HepG2 (cell line): Measurements from ENCODE around the gene NUP62. TPM values are rescaled to one million over a fixed set of nuclear protein-coding genes. Genes with fewer than 3 reads are reported as not detected.

Experiments
- BCL3 ChIP-seq: sonication (generic); formaldehyde crosslinking; IDR thresholded peaks from 2 replicates; pipeline ENCODE4 v1.5.1; 2020; ENCODE audit warnings: mild to moderate bottlenecking, missing genetic modification reagents, moderate library complexity
- CEBPG ChIP-seq: IDR thresholded peaks from 2 replicates; pipeline ENCODE4 v1.6.1; 2016
- FOXO4 ChIP-seq: sonication (generic); formaldehyde crosslinking; conservative IDR thresholded peaks from 2 replicates; pipeline ENCODE4 v1.8.1; 2023; ENCODE audit warnings: missing genetic modification reagents
- GATAD2A ChIP-seq: IDR thresholded peaks from 2 replicates; pipeline ENCODE4 v1.6.1; 2016
- GRHL1 ChIP-seq: sonication (generic); formaldehyde crosslinking; conservative IDR thresholded peaks from 2 replicates; pipeline ENCODE4 v1.8.0; 2022; ENCODE audit warnings: missing genetic modification reagents
- NR1H2 ChIP-seq: sonication (generic); formaldehyde crosslinking; IDR thresholded peaks from 2 replicates; pipeline ENCODE4 v1.8.1; 2022; ENCODE audit warnings: low read depth, missing genetic modification reagents, borderline replicate concordance
- PRPF4 ChIP-seq: fragments of 200-400 bp; formaldehyde crosslinking; IDR thresholded peaks from 2 replicates; pipeline ENCODE4 v1.6.1; 2016; ENCODE audit warnings: low read length, low read depth; ENCODE audit not compliant: poor library complexity, severe bottlenecking
- RBM22 ChIP-seq: fragments of 200-400 bp; formaldehyde crosslinking; optimal IDR thresholded peaks from 2 replicates; pipeline ENCODE3; 2017; ENCODE audit warnings: mild to moderate bottlenecking, low read length, moderate library complexity
- SMAD1 ChIP-seq: sonication (generic); formaldehyde crosslinking; IDR thresholded peaks from 2 replicates; pipeline ENCODE4 v1.4.0; 2020; ENCODE audit warnings: missing genetic modification reagents, low read depth, mild to moderate bottlenecking, borderline replicate concordance
- SNAPC4 ChIP-seq: sonication (generic); formaldehyde crosslinking; IDR thresholded peaks from 2 replicates; pipeline ENCODE4 v1.4.0; 2020; ENCODE audit warnings: mild to moderate bottlenecking, missing genetic modification reagents
- THYN1 ChIP-seq: sonication (generic); formaldehyde crosslinking; IDR thresholded peaks from 2 replicates; pipeline ENCODE4 v1.8.1; 2023; ENCODE audit warnings: low read depth, mild to moderate bottlenecking, moderate library complexity, missing genetic modification reagents, borderline replicate concordance
- ZGPAT ChIP-seq: IDR thresholded peaks from 2 replicates; pipeline ENCODE4 v1.6.1; 2016; ENCODE audit warnings: mild to moderate bottlenecking
- ZNF501 ChIP-seq: sonication (generic); formaldehyde crosslinking; IDR thresholded peaks from 2 replicates; pipeline ENCODE4 v1.5.1; 2020; ENCODE audit warnings: mild to moderate bottlenecking, moderate library complexity, missing genetic modification reagents
- polyA plus RNA-seq, 8 experiments: library from polyadenylated mRNA; depleted of rRNA in 3 of 8; stranded (reverse) in 7 of 8; unstranded in 1 of 8; fragments of >200 nt; fragmentation: Illumina TruSeq in 4 of 8; extraction: Trizol in 4 of 8; gene quantifications; 2 replicates each; pipeline versions ENCODE4 v1.2.1 to v1.2.3, GENCODE V29; 2011 to 2016; ENCODE audit warnings: low read depth in 4 of 8, missing spikeins in 1 of 8, mixed read lengths in 1 of 8; ENCODE audit not compliant: insufficient read depth in 1 of 8
- total RNA-seq, 5 experiments: library from RNA; depleted of rRNA; stranded (reverse); fragments of >200 nt; fragmentation: Illumina TruSeq; extraction: Trizol; gene quantifications; 2 replicates each; pipeline ENCODE4 v1.2.3, GENCODE V29; 2016; ENCODE audit warnings: low read depth in 1 of 5

NUP62 gene
- total and polyA plus RNA-seq, 2 of the 13 experiments (the other 11 are each of a cell fraction or from before 2014, with no cell fraction given) = 16.5 to 41.5 TPM

GRCh38 chr19:49869484-49870308, 59.6 kb downstream of the NUP62 start (continued):
- TF ChIP-seq SNAPC4 (CRISPR knock-in tag) = no peak
- 0 out of 2 replicates have a peak, but pooled peaks have one; percentile 47 for TF ChIP-seq NR1H2 (CRISPR knock-in tag)
- peak; percentile 23; the same call in 1 of the 2 replicates for TF ChIP-seq SMAD1
- TF ChIP-seq RBM22 = no peak
- TF ChIP-seq ZNF501 = peak; percentile 37
- peak; percentile 52 for TF ChIP-seq ZGPAT (CRISPR knock-in tag)
- no peak for TF ChIP-seq THYN1 (CRISPR knock-in tag)
- no peak for TF ChIP-seq GRHL1 (CRISPR knock-in tag)
- no peak for TF ChIP-seq FOXO4
- TF ChIP-seq GATAD2A = no peak
- TF ChIP-seq BCL3 (CRISPR knock-in tag) = no peak
- TF ChIP-seq CEBPG (CRISPR knock-in tag) = no peak
- TF ChIP-seq PRPF4 = no peak
